Urinary bladder (tissue), 4 donors: Measurements from ENCODE around the gene DBI. TPM values are rescaled to one million over a fixed set of nuclear protein-coding genes. Genes with fewer than 3 reads are reported as not detected.

Experiments used
- DNase-seq: peaks from one replicate; pipeline ENCODE4 v3.0.0-alpha.2; 2015; ENCODE audit errors: extremely low spot score
- H3K27ac ChIP-seq: one replicate; pipeline ENCODE4 v1.5.1; 2013; ENCODE audit warnings: low read depth, mild to moderate bottlenecking, moderate library complexity
- H3K36me3 ChIP-seq: one replicate; pipeline ENCODE4 v1.6.1; 2013; ENCODE audit warnings: mild to moderate bottlenecking, moderate library complexity; ENCODE audit not compliant: insufficient read depth
- H3K4me1 ChIP-seq: one replicate; pipeline ENCODE4 v1.6.1; 2013; ENCODE audit warnings: mild to moderate bottlenecking, moderate library complexity; ENCODE audit not compliant: insufficient read depth
- H3K4me3 ChIP-seq: one replicate; pipeline ENCODE4 v1.5.1; 2013; ENCODE audit warnings: low read depth, low read length
- WGBS: extraction: QIAGEN DNeasy Blood & Tissue Kit; methylation state at CpG from one replicate; pipeline ENCODE4 v1.1.7; 2013; 5-methylcytosine and 5-hydroxymethylcytosine counted together
- polyA plus RNA-seq: library from polyadenylated mRNA; stranded (reverse); fragments of 200-250 nt; gene quantifications from one replicate; pipeline ENCODE4 v1.2.3, GENCODE V29; 2013
- total RNA-seq: library from RNA; depleted of rRNA; stranded (reverse); fragments of >200 nt; gene quantifications from one replicate; pipeline ENCODE4 v1.2.3, GENCODE V29; 2014
- donor health status: healthy with polysubstance abuse.
- donor health status: healthy.

DBI gene
- total RNA-seq (65.6 TPM), polyA plus RNA-seq (203 TPM)

DNA sequence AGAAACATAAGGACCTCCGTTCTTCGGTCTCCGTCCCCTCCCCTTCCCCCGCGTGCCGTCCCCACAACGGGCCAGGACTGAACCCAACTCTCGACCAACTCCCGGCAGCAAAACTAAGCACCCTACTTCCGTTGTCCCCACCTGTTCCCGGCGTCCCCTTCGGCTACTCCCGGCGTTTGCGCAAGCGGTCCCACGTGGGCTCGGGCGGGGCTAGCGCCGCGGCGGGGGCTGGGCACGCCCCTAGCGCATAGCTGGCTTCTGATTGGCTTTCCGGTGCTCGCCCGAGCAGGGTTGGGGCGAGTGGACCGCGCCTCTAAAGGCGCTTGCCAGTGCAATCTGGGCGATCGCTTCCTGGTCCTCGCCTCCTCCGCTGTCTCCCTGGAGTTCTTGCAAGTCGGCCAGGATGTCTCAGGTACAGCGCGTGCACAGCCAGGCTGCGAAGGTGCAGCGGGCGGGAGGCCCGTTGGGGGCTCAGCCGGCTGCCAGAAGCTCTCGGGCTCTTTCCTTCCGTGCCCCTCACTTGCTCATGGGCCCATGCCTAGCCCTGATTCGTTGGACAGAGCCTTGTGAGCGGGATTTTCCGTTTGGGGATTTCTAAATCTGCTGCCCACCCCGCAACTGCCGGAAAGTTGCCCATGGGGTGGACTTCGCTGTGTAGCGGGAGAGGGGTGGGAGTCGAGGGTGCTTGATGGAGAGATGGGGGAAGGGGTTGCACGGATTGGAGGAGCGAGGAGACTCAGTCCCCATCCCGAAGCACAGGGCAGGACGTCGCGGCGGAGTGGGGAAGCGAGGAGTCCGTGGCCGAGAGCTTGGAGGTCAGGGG is at the start of gene DBI, which contains the start of gene C2orf76:
DBI (plus strand) TSS at position 329 of the 823 bp plus-strand sequence; CDS start at position 404, 75 bp downstream.
C2orf76 (minus strand) TSS at position 186 of the 823 bp plus-strand sequence. CDS start 26,875 bp downstream, outside the sequence.
- peak within 1 kb of the TSS; percentile 75 for H3K27ac ChIP-seq
- peak within 1 kb of the TSS; percentile 77 for H3K4me3 ChIP-seq
- H3K36me3 ChIP-seq: peaks cover under 1% of the 10 kb centered on the region
- WGBS: under 1% methylated on average over 65 of the region's 65 CpGs
- H3K4me1 ChIP-seq: peaks cover 2% of the 10 kb centered on the region
- peak; percentile 87 for DNase-seq

DNA sequence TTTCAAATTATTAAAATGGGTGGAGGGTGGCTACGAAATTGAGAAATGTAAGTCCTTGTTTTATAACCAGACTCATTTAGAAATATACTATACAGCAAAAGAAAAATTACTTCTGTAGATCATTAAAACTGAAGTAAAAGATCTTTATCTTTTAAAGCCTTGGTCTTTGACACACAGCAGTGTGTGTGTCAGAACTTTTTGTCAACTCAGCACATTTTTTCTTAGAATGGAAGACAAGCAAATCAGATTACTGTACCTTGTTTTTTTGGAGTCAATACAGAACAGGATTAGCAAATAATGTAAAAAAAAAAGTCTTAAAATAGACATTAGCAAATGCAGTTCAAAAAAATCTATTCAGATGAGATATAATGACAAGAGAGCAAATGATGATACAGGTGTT is 49.2 kb upstream of the DBI start:
- Histone ChIP-seq H3K27ac (no peak overlapping the region), H3K4me3 (no peak overlapping the region), H3K4me1 (no peaks in the 10 kb centered on the region), H3K36me3 (no peaks in the 10 kb centered on the region)
- WGBS: 97% methylated on average over 1 of the region's 1 CpG
- DNase-seq: no peak

DNA sequence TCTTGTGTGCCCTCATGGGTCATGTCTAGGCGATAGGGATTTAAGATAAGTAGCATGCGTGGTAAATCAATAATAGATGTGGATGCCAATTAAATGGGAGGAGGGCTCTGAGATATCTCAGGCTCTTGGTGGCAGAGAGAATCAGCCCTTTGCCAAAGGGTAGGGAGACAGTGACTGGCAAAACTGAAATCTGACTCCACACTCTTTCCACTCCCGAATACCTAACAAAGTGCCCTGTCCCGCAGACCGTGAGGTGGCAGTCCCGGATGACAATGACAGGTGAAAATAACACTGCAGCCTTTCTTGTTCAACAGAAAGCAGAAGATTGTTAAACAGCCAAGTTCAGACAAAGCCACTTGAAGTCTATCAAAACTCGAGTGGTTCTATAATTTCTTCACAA is 47.2 kb upstream of the DBI start:
- Histone ChIP-seq H3K27ac (no peak overlapping the region), H3K4me3 (no peak overlapping the region), H3K4me1 (no peaks in the 10 kb centered on the region), H3K36me3 (no peaks in the 10 kb centered on the region)
- DNase-seq: no peak
- WGBS: 84% methylated on average over 7 of the region's 7 CpGs

DNA sequence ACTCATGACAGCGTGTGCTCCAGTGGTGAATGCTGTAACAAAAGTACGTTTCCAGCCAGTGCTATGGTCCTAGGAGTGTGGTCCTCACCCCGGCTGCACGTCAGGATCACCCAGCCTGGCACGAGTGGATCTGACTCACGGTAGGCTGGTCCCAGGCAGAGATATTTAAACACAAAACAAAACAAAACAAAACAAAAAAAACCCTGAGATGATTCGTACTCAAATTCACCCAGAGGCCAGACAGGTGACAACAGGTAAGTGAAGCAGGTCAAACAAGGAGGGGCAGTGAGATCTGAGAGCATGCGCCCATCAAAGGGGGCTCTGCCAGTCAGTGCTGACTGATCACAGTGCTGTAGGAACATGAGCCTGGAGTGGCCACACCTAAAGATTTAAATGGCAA is 43.3 kb upstream of the DBI start:
- Histone ChIP-seq H3K4me1 (no peaks in the 10 kb centered on the region), H3K36me3 (no peaks in the 10 kb centered on the region), H3K27ac (no peak overlapping the region), H3K4me3 (no peak overlapping the region)
- 86% methylated on average over 8 of the region's 8 CpGs for WGBS
- no peak for DNase-seq

DNA sequence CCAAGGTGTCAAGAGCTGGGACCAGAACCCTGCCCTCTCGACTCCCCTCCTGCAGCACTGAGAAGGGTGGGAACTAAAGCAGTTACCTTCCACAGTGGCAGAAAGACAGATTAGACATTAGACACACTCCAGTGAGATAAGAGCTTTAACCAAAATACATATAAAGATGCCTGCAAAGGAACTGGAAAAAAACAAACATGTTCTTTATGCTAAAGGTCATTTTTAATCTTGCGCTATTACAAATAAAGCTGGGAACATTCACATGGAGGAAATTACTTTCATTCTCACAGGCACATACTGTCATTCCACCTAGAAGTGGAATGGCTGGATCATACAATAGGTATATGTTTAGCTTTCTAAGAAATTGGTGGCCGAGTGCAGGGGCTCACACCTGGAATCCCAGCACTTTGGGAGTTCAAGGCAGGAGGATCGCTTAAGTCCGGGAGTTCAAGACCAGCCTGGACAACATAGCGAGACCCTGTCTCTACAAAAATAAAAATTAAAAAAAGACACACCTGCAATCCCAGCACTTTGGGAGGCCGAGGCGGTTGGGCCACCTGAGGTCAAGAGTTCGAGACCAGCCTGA is 42.0 kb upstream of the DBI start:
- DNase-seq: no peak
- Histone ChIP-seq H3K27ac (no peak overlapping the region), H3K36me3 (no peaks in the 10 kb centered on the region), H3K4me3 (no peak overlapping the region), H3K4me1 (no peaks in the 10 kb centered on the region)
- 88% methylated on average over 9 of the region's 9 CpGs for WGBS

DNA sequence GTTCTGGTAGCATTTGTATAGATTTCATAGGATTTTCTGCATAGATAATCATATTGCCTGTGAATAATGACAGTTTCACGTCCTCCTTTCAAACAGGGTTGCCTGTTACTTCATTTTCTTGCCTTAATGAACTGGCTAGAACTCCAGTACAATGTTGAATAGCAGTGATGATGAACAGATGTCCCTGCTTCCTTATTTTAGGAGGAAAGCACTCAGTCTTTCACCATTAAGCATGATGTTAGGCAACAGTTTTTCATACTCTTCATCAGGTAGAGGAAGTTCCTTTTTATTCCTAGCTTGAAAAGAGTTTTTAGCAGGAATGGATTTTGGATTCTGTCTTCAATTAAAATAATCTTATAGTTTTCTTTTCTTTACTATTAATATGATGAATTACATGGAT is 39.8 kb upstream of the DBI start:
- Histone ChIP-seq H3K4me1 (no peaks in the 10 kb centered on the region), H3K4me3 (no peak overlapping the region), H3K27ac (no peak overlapping the region), H3K36me3 (no peaks in the 10 kb centered on the region)
- WGBS: 94% methylated on average over 1 of the region's 1 CpG
- no peak for DNase-seq

DNA sequence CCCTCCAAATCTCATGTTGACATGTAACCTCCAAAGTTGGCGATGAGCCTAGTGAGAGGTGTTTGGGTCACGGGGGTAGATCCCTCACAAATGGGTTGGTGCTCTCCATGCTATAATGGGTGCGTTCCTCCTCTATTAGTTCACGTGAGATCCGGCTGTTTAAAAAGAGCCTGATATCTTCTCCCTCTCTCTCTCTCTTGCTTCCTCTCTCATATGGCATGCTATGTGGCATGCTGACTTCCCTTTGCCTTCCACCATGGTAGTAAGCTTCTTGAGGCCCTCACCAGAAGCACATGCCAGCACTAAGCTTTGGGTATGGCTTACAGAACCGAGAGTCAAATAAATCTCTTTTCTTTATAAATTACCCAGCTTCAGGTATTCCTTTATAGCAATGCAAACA is 39.3 kb upstream of the DBI start:
- H3K27ac ChIP-seq: no peak overlapping the region
- H3K36me3 ChIP-seq: no peaks in the 10 kb centered on the region
- no peak for DNase-seq
- WGBS: 94% methylated on average over 6 of the region's 6 CpGs
- no peak overlapping the region for H3K4me3 ChIP-seq
- no peaks in the 10 kb centered on the region for H3K4me1 ChIP-seq

DNA sequence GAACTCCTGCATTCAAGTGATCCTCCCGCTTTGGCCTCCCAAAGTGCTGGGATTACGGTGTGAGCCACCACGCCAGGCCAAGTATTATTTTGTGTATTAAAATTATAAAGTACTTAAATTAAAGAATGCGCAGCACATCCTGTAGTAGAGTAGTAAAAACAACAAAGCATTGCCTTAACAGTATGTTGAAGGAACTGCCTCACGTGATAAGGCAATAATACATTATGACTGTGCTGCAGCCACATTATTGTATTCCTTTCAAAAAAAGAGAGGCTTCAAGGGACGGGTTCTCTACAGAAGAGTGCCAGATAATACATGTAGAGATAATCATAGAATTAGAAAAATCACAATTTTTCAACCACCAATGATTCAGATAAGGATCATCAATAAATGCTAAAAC is 33.8 kb upstream of the DBI start:
- Histone ChIP-seq H3K4me3 (no peak overlapping the region), H3K27ac (no peak overlapping the region), H3K4me1 (no peaks in the 10 kb centered on the region), H3K36me3 (no peaks in the 10 kb centered on the region)
- DNase-seq: no peak
- WGBS: 89% methylated on average over 6 of the region's 6 CpGs

DNA sequence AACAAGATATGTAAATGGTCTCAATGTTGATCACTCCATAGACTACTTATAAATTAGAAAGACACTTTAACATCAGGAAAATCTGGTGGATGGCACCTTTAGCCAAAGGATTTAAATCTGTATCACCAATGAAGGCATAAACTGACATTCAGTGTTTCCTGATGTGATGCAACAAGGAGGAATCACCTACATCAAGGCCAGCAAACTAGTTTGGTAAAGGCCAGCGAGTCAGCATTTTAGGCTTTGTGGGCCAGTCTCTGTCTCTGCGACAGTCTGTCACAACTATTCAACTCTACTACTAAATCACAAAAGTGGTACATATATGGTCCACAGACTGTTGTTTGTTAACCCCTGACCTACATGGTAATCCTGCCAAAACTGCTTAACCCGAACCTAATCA is 33.4 kb upstream of the DBI start:
- no peak overlapping the region for H3K4me3 ChIP-seq
- H3K36me3 ChIP-seq: no peaks in the 10 kb centered on the region
- H3K4me1 ChIP-seq: no peaks in the 10 kb centered on the region
- no peak overlapping the region for H3K27ac ChIP-seq
- 87% methylated on average over 3 of the region's 3 CpGs for WGBS
- no peak for DNase-seq

DNA sequence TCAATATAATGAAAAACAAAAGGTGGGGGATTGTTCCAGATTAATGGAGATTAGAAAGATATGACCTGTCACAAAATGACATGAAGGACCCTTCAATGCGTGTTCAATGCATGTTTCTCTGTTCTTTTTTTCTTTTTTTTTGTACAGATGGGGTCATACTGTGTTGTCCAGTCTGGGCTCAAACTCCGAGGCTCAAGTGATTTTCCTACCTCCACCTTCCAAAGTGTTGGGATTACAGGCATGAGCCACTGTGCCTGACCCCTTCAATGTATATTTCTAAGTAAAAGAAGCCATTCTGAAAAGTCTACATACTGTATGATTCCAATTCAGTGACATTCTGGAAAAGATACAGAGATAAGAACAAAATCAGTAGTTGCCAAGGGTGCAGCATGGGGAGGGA is 32.9 kb upstream of the DBI start:
- DNase-seq: no peak
- 93% methylated on average over 2 of the region's 2 CpGs for WGBS
- Histone ChIP-seq H3K4me3 (no peak overlapping the region), H3K36me3 (peaks cover 2% of the 10 kb centered on the region), H3K27ac (no peak overlapping the region), H3K4me1 (no peaks in the 10 kb centered on the region)

DNA sequence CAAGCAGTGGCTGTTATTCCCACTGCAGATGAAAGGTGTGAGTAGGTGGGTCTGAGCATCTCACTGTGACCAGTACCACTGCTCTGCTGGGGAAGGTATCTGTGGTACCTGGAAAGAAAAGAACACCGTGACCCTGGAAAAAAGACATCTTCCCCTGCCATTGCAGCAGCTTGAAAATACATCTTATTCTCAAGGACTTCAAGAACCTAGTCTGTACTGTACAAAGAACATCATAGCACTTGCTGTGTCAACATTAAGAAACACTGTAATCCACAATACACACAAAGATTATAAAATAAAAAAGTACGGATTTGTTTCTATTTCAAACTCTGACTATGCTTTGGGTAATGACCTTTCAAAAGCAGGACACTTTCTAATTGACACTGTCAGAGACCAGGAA is 29.0 kb upstream of the DBI start:
- no peaks in the 10 kb centered on the region for H3K4me1 ChIP-seq
- WGBS: 95% methylated on average over 2 of the region's 2 CpGs
- no peak for DNase-seq
- peaks cover 2% of the 10 kb centered on the region for H3K36me3 ChIP-seq
- no peak overlapping the region for H3K27ac ChIP-seq
- no peak overlapping the region for H3K4me3 ChIP-seq

DNA sequence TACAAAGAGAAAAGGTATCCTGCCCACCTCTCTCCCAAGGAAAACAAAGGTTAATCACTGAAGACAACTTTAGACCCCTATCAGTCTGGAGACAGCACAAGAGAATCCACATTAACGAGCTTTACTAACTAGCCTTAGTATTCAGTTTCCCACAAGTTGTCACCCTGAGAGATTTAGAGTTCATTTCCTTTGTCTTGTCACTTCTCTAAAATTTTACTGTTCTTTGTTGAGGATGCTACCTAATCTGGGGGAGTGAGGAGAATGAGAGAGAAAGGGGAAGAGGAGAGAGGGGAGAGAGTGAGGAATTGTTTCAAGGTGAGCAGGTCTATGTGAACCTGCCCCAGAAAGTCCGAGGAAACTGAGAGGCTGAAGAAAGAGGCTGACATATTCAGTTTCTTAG is 28.5 kb upstream of the DBI start:
- 94% methylated on average over 2 of the region's 2 CpGs for WGBS
- peaks cover 2% of the 10 kb centered on the region for H3K36me3 ChIP-seq
- no peak overlapping the region for H3K27ac ChIP-seq
- no peak for DNase-seq
- H3K4me3 ChIP-seq: no peak overlapping the region
- H3K4me1 ChIP-seq: no peaks in the 10 kb centered on the region

DNA sequence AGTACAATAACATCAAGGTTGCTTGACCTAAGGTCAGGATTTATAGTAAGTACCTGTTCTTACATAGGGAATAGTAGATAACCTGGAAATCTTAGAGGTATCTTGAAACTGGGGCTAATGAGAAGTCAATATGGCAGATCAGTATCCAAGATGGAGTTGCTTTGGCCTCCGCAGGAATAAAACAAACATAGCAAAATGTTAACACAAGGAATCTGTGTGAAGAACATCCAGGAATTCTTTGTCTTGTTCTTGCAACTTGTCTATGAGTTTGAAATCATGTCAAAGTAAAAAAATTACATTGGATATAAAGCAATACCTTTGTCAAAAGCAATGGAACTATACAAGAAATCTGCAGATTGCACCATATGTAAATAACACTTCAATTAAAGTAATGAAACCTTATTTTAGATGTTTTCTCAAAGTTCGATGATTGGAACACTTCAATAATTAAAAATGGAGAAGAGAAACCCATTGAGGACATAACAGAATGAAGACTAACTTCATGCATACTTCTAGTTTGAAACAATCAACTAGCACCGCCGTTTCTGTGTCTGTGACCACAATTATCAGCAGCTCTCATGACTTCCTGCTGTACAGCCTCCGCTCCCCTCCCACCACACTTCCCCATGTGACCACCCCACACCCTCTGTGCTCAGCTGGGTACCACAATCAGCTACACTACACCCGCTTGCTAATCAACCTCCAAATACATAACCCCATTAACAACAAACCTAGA is 27.8 kb upstream of the DBI start:
- no peak for DNase-seq

DNA sequence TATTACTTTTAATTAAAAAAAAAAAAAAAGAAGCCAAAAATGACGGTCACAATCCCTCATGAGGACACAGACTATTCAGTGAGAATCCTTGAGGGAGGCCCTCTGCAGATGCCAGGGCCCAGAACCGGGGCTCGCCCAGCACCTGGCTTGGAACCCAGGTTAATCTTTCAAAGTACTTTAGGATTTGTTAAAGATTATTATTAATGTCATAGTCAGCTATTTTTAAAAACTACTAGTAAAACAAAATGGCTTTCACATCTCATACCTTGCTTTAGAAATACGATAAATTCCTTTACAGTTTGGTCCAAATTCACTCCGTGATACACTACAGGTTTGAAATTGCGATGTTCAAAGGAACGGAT is 27.2 kb upstream of the DBI start:
- no peaks in the 10 kb centered on the region for H3K4me1 ChIP-seq
- no peak for DNase-seq
- no peak overlapping the region for H3K4me3 ChIP-seq
- peaks cover 2% of the 10 kb centered on the region for H3K36me3 ChIP-seq
- WGBS: 96% methylated on average over 7 of the region's 7 CpGs
- no peak overlapping the region for H3K27ac ChIP-seq

More for the DNA sequence above, 27.8 kb upstream of the DBI start:
- H3K27ac ChIP-seq: no peak overlapping the region
- no peaks in the 10 kb centered on the region for H3K4me1 ChIP-seq
- H3K36me3 ChIP-seq: peaks cover 2% of the 10 kb centered on the region
- WGBS: 77% methylated on average over 6 of the region's 6 CpGs
- H3K4me3 ChIP-seq: no peak overlapping the region
